H9 (cell line): Measurements from ENCODE around the gene PPFIA2. TPM values are rescaled to one million over a fixed set of nuclear protein-coding genes. Genes with fewer than 3 reads are reported as not detected.

ENCODE experiments used
- DNase-seq: peaks from one replicate; pipeline ENCODE4 v3.0.0-alpha.2; 2017
- H2AFZ ChIP-seq: one replicate; pipeline ENCODE4 v1.6.1; 2013; ENCODE audit warnings: mild to moderate bottlenecking, low read length, control low read depth, moderate library complexity
- H2AK5ac ChIP-seq: 2 replicates; pipeline ENCODE4 v1.6.1; 2013; ENCODE audit warnings: low read length, control low read depth, mixed read lengths; ENCODE audit not compliant: insufficient read length
- H2BK120ac ChIP-seq: one replicate; pipeline ENCODE4 v1.6.1; 2013; ENCODE audit warnings: low read depth, mild to moderate bottlenecking, low read length, control low read depth, inconsistent platforms; ENCODE audit not compliant: poor library complexity, severe bottlenecking
- H2BK12ac ChIP-seq: 2 replicates; pipeline ENCODE4 v1.6.1; 2013; ENCODE audit warnings: low read length, control low read depth, mixed read lengths, low read depth; ENCODE audit not compliant: insufficient read length
- H2BK15ac ChIP-seq: 2 replicates; pipeline ENCODE4 v1.6.1; 2013; ENCODE audit warnings: low read depth, low read length, control low read depth
- H2BK20ac ChIP-seq: one replicate; pipeline ENCODE4 v1.6.1; 2013; ENCODE audit warnings: low read depth, mild to moderate bottlenecking, low read length, control low read depth, inconsistent platforms; ENCODE audit not compliant: poor library complexity, severe bottlenecking
- H2BK5ac ChIP-seq: 2 replicates; pipeline ENCODE4 v1.6.1; 2013; ENCODE audit warnings: low read length, control low read depth, mixed read lengths; ENCODE audit not compliant: insufficient read length
- H3K14ac ChIP-seq: 2 replicates; pipeline ENCODE4 v1.6.1; 2013; ENCODE audit warnings: low read length, control low read depth; ENCODE audit not compliant: insufficient read depth
- H3K18ac ChIP-seq: 2 replicates; pipeline ENCODE4 v1.6.1; 2013; ENCODE audit warnings: low read depth, mild to moderate bottlenecking, mixed read lengths, low read length, control low read depth; ENCODE audit not compliant: insufficient read length
- H3K23ac ChIP-seq: 2 replicates; pipeline ENCODE4 v1.6.1; 2013; ENCODE audit warnings: low read length, control low read depth, mixed read lengths, low read depth; ENCODE audit not compliant: insufficient read length
- H3K23me2 ChIP-seq: 2 replicates; pipeline ENCODE4 v1.6.1; 2013; ENCODE audit warnings: low read depth, mild to moderate bottlenecking, mixed read lengths, low read length, control low read depth; ENCODE audit not compliant: insufficient read length, poor library complexity, severe bottlenecking
- H3K27ac ChIP-seq: 2 replicates; pipeline ENCODE4 v1.5.1; 2013; ENCODE audit warnings: low read length, control low read depth, mixed read lengths, low read depth; ENCODE audit not compliant: insufficient read length
- H3K27me3 ChIP-seq: 2 replicates; pipeline ENCODE4 v1.6.1; 2013; ENCODE audit warnings: low read length, control low read depth, inconsistent platforms; ENCODE audit not compliant: insufficient read depth
- H3K4ac ChIP-seq: 2 replicates; pipeline ENCODE4 v1.6.1; 2013; ENCODE audit warnings: low read depth, mild to moderate bottlenecking, control low read depth, inconsistent platforms, low read length, moderate library complexity
- H3K4me1 ChIP-seq: 2 replicates; pipeline ENCODE4 v1.6.1; 2013; ENCODE audit warnings: low read length, control low read depth, inconsistent platforms; ENCODE audit not compliant: insufficient read depth
- H3K4me2 ChIP-seq: 2 replicates; pipeline ENCODE4 v1.6.1; 2013; ENCODE audit warnings: low read length, control low read depth, mixed read lengths; ENCODE audit not compliant: insufficient read length, insufficient read depth
- H3K56ac ChIP-seq: 2 replicates; pipeline ENCODE4 v1.6.1; 2013; ENCODE audit warnings: low read depth, mild to moderate bottlenecking, mixed read lengths, low read length, control low read depth; ENCODE audit not compliant: insufficient read length
- H3K79me1 ChIP-seq: 2 replicates; pipeline ENCODE4 v1.6.1; 2013; ENCODE audit warnings: low read depth, mild to moderate bottlenecking, moderate library complexity, low read length, control low read depth, inconsistent platforms; ENCODE audit not compliant: insufficient read depth, poor library complexity, severe bottlenecking
- H3K79me2 ChIP-seq: 2 replicates; pipeline ENCODE4 v1.6.1; 2013; ENCODE audit warnings: low read length, control low read depth, inconsistent platforms; ENCODE audit not compliant: insufficient read depth
- H3K9ac ChIP-seq: 2 replicates; pipeline ENCODE4 v1.6.1; 2013; ENCODE audit warnings: low read length, control low read depth, mixed read lengths; ENCODE audit not compliant: insufficient read length; ENCODE audit errors: extremely low read depth
- H3K9me3 ChIP-seq: one replicate; pipeline ENCODE4 v1.6.1; 2013; ENCODE audit warnings: low read depth, low read length, inconsistent platforms; ENCODE audit not compliant: control insufficient read depth
- H3T11ph ChIP-seq: one replicate; pipeline ENCODE4 v1.6.1; 2013; ENCODE audit warnings: mild to moderate bottlenecking, low read length, control low read depth, inconsistent platforms
- H4K20me1 ChIP-seq: one replicate; pipeline ENCODE4 v1.6.1; 2013; ENCODE audit not compliant: control insufficient read depth, insufficient read length, insufficient read depth
- H4K5ac ChIP-seq: 2 replicates; pipeline ENCODE4 v1.6.1; 2013; ENCODE audit warnings: low read depth, mild to moderate bottlenecking, mixed read lengths, low read length, control low read depth; ENCODE audit not compliant: insufficient read length
- H4K8ac ChIP-seq: replicated peaks from 2 replicates; pipeline ENCODE4 v1.6.1; 2013; ENCODE audit warnings: low read length, control low read depth, mixed read lengths, low read depth; ENCODE audit not compliant: insufficient read length
- H4K91ac ChIP-seq: 2 replicates; pipeline ENCODE4 v1.6.1; 2013; ENCODE audit warnings: low read depth, mild to moderate bottlenecking, moderate library complexity, mixed read lengths, low read length, control low read depth; ENCODE audit not compliant: insufficient read length
- H3K27ac Mint-ChIP-seq, 3 experiments: 2 replicates in 2 of 3; 3 replicates in 1 of 3; pipeline ENCODE4 v1.8.0; 2020 to 2021; ENCODE audit warnings: mixed read lengths in 3 of 3, mild to moderate bottlenecking in 1 of 3, moderate library complexity in 1 of 3
- H3K27me3 Mint-ChIP-seq: 2 replicates; pipeline ENCODE4 v1.8.0; 2021; ENCODE audit warnings: low read depth, mild to moderate bottlenecking, moderate library complexity, mixed read lengths
- H3K36me3 Mint-ChIP-seq, 3 experiments: 2 replicates in 2 of 3; 3 replicates in 1 of 3; pipeline ENCODE4 v1.8.0; 2020 to 2021; ENCODE audit warnings: low read depth in 3 of 3, mixed read lengths in 3 of 3; ENCODE audit not compliant: insufficient read depth in 1 of 3
- H3K4me1 Mint-ChIP-seq, 2 experiments: 2 replicates each; pipeline ENCODE4 v1.8.0; 2020; ENCODE audit warnings: mixed read lengths in 2 of 2
- H3K4me3 Mint-ChIP-seq, 2 experiments: 2 replicates in 1 of 2; 3 replicates in 1 of 2; pipeline ENCODE4 v1.8.0; 2020 to 2021; ENCODE audit warnings: mild to moderate bottlenecking in 2 of 2, mixed read lengths in 2 of 2, moderate library complexity in 1 of 2
- H3K9me3 Mint-ChIP-seq, 2 experiments: 2 replicates in 1 of 2; 3 replicates in 1 of 2; pipeline ENCODE4 v1.8.0; 2020; ENCODE audit warnings: mild to moderate bottlenecking in 2 of 2, mixed read lengths in 2 of 2, moderate library complexity in 1 of 2
- total RNA-seq: library from RNA; stranded (reverse); gene quantifications from 2 replicates; pipeline ENCODE4 v1.2.1, GENCODE V29; 2021
- TF ChIP-seq, protein P1 (sequence below): fragments of 200-600 bp; sonication (generic); conservative IDR thresholded peaks from 3 replicates; pipeline ENCODE4 v1.8.0; 2021; ENCODE audit warnings: antibody characterized with exemption, mild to moderate bottlenecking

Gene PPFIA2
- total RNA-seq, 1 experiment from 2014 or later: 1.3 TPM

DNA sequence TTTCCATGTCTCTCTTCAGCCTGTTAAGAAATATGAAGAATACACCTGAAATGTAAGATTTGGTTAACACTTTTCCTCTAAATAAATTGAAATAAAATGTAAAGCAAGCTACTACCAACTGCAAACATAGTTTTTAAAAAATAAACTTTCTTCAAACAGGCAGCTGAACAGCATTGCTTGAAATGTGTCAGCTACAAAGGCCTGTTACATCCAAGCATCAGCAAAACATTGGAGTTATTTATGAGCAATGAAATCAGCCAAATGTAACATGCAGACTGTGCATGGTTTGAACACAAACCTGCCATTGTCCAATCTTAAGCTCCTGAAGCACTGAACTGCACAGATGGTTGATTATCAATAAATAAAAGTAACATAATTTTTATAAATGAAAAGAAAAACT lies 390.0 kb downstream of the PPFIA2 start:
- TF ChIP-seq, protein P1, sequence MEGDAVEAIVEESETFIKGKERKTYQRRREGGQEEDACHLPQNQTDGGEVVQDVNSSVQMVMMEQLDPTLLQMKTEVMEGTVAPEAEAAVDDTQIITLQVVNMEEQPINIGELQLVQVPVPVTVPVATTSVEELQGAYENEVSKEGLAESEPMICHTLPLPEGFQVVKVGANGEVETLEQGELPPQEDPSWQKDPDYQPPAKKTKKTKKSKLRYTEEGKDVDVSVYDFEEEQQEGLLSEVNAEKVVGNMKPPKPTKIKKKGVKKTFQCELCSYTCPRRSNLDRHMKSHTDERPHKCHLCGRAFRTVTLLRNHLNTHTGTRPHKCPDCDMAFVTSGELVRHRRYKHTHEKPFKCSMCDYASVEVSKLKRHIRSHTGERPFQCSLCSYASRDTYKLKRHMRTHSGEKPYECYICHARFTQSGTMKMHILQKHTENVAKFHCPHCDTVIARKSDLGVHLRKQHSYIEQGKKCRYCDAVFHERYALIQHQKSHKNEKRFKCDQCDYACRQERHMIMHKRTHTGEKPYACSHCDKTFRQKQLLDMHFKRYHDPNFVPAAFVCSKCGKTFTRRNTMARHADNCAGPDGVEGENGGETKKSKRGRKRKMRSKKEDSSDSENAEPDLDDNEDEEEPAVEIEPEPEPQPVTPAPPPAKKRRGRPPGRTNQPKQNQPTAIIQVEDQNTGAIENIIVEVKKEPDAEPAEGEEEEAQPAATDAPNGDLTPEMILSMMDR: no peak
- Histone ChIP-seq H3K27me3 (no peaks in the 10 kb centered on the region), H3K79me2 (no peaks in the 10 kb centered on the region), H3T11ph (no peak overlapping the region), H2AK5ac (no peak overlapping the region), H4K8ac (no peak overlapping the region), H3K27ac (no peak overlapping the region), H3K79me1 (no peaks in the 10 kb centered on the region), H2AFZ (no peak overlapping the region), H2BK12ac (no peak overlapping the region), H3K4ac (no peak overlapping the region), H3K56ac (no peak overlapping the region), H4K91ac (no peak overlapping the region), H2BK120ac (no peak overlapping the region), H2BK20ac (no peak overlapping the region), H3K18ac (no peak overlapping the region), H4K20me1 (no peaks in the 10 kb centered on the region), H3K9me3 (no peaks in the 10 kb centered on the region), H3K14ac (no peak overlapping the region), H2BK15ac (no peak overlapping the region), H3K23me2 (no peaks in the 10 kb centered on the region), H2BK5ac (no peak overlapping the region), H3K9ac (no peak overlapping the region), H3K4me1 (no peaks in the 10 kb centered on the region), H3K23ac (no peak overlapping the region), H4K5ac (no peak overlapping the region), H3K4me2 (no peak overlapping the region)
- no peak for DNase-seq
- Mint-ChIP-seq H3K9me3 (no peaks in the 10 kb centered on the region), H3K36me3 (no peaks in the 10 kb centered on the region), H3K4me3 (no peak overlapping the region), H3K4me1 (no peaks in the 10 kb centered on the region), H3K27ac (no peak overlapping the region), H3K27me3 (no peaks in the 10 kb centered on the region)
